Thyroid gland (tissue), 4 donors: ENCODE data around the gene PLD4.

Experiments
- CTCF ChIP-seq, 6 experiments: fragments of 200-600 bp in 3 of 6; fragments of 450-650 bp in 3 of 6; sonication (generic) in 3 of 6; IDR thresholded peaks; one replicate each; pipeline ENCODE4 v1.5.1; 2016 to 2019; ENCODE audit warnings: antibody characterized with exemption in 6 of 6, mild to moderate bottlenecking in 2 of 6, inconsistent platforms in 1 of 6, moderate library complexity in 1 of 6
- POLR2A ChIP-seq, 2 donors: fragments of 450-650 bp; IDR thresholded peaks; one replicate each; pipeline ENCODE4 v1.6.1; 2017; ENCODE audit warnings: antibody characterized with exemption in 2 of 2, mild to moderate bottlenecking in 2 of 2, moderate library complexity in 1 of 2

DNA sequence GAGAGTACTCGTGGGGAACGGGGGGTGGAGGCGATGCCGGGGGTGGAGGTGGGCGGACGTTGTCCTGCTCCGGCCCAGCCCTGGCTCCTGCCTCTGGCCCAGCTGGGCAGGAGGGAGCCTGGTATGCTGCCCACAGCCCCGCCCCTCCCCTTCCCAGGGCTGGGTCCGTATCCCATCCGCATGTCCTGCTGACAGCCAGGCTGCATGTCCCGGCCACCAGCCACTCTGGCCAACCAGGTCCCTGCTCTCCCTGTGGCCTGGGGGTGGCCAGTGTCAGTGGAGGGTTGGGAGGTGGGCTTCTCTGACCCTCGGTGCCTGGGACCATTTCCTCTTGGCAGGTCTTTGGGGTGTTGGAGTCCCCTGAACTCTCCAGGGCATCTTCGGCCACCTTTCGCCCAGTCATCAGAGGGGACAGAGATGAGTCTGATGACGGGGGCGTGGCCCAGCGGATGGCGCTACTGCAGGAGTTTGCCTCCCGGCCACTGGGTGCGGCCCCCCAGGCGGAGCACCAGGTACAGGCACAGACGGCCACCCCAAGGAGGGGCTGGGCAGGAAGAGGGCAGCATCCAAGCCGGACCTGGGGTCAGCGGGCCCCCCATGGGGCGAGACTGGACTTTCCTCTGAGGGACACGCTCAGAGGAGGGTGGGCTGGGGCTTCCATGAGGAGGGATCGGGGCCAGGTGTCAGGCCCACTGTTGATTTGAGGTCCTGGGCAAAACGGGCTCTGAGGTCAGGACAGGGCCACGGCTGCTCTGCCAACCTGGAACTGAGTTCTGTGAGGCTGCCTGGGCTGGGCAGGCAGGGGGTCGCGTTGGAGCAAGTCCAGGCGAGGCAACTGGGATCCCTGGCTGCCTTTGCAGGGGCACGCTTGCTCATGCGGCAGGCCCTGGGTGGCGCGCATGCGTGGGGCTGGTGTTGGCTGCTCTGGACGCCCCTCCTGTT is 39.4 kb upstream of the PLD4 start:
- no peak for TF ChIP-seq POLR2A (IDR thresholded peaks at IDR 0.05)
- TF ChIP-seq CTCF (IDR thresholded peaks at IDR 0.05): no peak
